ENCODE data around the gene CECR2.

Gene CECR2

DNA sequence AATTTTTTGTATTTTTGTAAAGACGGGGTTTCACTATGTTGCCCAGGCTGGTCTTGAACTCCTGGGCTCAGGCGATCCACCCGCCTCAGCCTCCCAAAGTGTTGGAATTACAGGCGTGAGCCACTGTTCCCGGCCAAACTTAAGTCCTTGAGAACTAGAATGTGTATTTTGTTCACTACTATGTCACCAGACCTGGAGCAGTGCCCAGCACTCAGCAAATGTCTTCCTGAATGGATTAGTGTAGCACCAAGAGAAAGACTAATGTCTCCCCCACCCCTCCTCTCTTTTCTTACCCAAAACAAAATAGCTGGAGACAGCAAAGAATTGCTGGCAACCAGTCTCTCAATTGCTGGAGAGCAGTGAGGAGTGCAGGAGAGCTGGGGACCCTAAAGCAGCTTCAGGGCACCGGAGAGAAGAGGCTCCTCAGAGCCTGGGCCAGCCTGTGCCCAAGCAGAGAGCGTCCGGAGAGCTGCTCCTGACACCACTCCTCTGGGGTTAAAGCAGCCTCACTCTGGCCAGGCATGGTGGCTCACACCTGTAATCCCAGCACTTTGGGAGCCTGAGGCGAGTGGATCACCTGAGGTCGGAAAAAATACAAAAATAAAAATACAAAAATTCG, 209.0 kb downstream of the CECR2 start:
- DNase-seq: no peak

DNA sequence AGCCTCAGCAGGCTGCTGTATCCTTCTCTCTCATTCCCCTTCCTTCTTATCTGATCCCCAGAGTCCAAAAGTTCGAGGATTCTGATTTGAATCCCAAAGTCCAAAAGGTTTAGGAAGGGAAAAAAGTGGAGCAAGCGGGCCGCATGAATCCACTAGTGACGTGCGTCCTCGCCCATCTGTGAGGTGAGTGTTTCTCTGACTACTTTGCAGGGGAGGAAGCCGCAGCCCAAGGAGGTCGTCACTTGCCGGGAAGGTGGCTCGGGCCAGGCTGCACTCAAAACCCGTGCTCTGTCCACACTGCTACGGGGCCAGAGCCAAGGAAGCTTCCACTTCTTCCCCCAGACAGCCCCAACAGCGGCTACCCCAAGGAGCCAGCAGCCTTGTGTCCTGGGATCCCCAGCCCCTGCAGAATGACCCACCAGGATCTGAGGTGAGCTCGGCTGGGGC, 210.3 kb downstream of the CECR2 start:
- DNase-seq: no peak

DNA sequence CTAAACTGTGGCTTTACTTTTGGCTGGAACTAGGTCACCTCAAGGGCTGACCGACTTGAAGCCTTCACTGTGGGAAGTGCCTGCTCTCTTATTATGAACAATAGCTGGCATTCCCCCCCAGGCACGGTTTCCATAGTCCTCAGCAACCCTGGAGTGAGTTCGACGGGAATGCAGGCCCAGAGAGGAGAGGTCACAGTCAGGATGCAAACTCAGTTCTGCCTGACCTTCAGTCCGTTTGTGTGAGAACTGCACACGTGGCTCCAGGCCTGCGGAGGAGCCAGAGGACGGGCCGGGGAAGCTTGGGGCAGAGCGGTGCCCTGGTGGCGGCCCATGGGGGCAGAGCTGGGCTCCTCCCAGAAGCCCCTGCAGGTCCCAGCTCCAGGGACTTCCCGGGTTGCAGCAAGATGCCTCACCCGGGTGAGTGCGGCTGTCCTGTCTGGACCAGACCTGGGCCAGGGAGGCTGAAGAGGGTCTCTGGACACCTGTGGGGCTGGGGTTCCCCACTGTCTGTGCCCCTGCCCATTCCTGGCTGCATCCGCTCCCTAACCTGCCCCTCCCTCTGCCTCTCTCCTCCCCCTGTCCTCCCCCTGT, 211.3 kb downstream of the CECR2 start:
- no peak for DNase-seq

DNA sequence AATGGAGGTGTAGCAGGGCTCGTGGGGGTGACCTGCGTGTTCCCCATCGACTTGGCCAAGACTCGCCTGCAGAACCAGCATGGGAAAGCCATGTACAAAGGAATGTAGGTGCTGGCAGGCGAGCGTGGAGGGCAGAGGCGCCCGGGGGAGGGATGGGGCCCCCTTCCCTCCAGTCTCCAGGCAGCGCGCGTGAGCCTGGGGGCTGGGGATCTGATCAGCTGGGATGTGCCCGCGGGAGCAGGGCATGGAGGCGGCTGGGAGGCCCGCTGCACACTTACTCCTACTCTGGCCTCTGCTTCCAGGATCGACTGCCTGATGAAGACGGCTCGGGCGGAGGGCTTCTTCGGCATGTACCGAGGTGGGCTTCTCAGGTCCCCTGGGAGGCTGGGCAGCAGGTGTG, 211.8 kb downstream of the CECR2 start:
- DNase-seq: no peak

DNA sequence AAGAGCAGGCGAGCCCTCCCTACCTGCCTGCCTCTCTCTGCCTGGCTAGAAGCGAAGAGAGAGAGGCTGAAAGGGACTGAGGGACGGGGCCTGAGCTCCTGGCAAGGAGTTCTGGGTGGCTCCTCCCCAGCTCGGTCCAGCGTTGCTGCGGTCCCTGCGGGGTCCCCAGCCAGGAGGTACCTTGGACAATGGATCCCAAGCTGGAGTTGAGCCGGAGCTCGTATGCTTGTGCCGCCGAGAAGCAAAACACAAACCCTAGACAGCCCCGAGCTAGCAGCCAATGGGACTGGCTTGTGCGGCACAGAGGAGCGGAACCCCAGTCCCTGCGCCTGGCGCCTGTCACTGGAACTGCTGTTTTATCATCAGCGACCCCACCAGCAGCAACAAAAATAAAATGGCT, 212.4 kb downstream of the CECR2 start:
- no peak for DNase-seq

DNA sequence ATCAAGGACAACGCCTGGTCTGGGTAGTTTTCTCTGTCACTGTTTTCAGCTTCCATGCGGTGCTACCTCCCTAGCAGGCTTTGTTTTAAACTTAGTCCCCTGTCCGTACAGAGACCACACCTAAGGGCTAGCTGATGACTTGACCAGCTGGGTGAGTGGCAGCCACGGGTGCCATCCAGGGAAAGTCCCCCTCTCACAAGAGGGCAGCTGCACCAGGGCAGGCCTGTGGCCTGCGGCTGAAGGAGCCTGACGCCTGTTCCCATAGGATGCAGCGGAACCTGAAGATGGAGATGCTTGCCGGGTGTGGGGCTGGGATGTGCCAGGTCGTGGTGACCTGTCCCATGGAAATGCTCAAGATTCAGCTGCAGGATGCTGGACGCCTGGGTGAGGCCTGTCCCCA, 213.9 kb downstream of the CECR2 start:
- DNase-seq: no peak

DNA sequence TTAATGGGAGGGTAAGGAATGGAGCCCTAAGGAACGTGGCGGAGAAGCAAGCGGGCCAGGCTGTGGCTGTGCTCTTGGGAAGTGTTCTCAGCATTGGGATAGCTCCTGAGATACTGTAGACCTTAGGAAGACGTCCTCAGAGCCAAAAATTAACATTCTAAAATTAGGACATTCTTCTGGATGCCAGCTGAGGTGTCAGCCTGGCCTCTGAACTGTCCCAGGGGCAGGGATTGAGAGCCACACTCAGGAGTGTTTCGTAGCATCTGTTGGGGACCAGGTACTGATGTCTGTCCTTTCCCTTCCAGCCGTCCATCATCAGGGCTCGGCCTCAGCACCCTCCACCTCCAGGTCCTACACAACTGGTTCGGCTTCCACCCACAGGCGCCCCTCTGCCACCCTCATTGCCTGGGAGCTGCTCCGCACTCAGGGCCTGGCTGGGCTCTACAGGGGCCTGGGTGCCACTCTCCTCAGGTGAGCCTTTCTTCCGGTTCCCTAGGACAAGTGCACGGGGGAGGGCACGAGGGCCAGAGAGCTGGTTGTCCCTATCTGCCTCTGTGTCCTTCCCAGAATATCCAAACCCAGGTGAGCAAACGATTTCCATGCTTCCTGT, 217.7 kb downstream of the CECR2 start:
- DNase-seq: no peak

DNA sequence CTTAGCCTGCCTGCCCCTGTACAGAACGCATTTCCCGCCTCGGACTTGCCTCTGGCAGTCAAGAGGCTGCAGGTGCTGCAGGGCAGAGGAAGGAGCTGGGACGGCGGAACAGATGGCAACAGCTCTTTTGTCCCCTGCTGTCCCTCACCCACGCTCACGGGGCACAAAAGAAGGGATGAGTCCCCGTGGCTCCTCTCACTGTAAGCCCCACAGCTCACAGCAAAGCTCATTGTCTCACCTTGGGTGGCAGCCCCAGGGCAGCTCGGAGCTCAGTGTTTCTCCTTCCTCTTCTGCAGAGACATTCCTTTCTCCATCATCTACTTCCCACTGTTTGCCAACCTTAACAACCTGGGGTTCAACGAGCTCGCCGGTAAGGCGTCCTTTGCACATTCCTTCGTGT, 218.4 kb downstream of the CECR2 start:
- no peak for DNase-seq

DNA sequence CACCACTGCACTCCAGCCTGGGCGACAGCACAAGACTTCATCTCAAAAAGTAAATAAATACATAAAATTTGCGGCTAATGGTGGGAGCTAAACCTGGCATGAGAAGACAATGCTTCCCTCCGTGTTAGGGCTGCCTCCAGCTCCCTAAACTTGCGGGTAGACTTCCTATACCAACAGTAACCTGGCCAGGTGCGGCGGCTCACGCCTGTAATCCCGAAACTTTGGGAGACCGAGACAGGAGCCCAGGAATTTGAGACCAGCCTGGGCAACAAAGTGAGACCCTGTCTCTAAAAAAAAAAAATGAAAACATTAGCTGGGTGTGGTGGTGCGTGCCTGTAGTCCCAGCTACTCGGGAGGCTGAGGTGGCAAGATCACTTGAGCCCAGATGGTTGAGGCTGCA, 219.3 kb downstream of the CECR2 start:
- no peak for DNase-seq

DNA sequence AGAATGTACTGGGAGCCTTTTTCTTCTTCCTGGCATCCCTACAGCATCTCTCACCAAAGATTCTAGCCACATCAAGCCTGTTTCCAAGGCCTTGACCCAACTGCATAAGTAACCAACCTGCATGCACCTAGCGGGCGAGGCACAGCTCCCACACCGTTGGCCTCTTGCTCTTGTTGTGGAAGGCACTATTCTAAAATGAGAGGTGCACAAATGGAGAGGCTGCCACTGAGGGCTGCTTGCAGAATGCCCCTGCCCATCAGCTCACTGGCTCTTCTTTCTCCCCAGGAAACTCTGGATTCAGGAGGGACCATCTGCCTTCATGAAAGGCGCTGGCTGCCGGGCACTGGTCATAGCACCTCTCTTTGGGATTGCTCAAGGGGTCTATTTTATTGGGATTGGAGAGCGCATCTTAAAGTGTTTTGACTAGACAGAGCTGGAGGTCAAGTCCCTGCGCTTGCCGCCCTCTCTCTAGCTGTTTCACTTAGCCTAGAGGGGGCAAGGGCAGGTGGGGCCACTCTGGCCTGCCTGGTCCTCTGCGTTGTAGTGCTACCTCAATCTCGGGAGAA, 220.6 kb downstream of the CECR2 start:
- no peak for DNase-seq

DNA sequence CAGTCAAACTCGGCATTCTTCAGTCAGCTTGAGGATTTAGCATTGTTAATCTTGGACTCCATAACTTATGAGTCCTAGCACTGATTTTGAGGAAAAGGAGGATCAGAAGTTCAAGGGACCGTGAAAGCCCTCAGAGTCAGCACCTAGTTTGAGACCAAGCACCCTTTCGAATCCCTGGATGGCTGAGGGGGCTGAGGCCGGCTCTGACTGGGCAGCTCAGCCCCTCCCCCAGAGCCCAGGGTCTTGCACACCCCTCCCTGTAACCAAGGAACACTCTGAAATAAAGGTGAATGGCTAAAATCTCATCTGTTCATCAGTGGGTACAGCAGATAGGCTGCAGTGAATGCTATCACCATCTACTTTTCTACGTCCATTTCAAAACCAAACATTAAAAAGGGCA, 221.3 kb downstream of the CECR2 start:
- DNase-seq: no peak

DNA sequence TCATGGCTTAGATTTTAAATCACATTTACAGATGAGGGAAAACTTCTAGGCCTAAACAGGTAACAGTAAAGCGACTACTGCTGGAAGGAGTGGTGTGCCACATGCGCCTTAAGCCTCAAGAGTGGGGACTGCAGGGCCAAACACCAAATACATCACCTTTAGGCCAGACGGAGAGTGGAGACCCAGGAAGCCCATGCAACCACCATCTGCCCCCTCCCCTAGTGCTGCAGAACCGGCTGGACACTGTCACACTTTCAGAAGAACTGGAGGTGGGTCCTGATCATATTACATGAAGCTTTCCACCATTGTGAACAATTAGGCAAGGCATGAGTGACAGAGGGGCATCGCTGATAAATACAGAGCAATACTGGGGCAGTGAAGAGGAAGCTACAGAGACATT, 222.9 kb downstream of the CECR2 start:
- DNase-seq: no peak

DNA sequence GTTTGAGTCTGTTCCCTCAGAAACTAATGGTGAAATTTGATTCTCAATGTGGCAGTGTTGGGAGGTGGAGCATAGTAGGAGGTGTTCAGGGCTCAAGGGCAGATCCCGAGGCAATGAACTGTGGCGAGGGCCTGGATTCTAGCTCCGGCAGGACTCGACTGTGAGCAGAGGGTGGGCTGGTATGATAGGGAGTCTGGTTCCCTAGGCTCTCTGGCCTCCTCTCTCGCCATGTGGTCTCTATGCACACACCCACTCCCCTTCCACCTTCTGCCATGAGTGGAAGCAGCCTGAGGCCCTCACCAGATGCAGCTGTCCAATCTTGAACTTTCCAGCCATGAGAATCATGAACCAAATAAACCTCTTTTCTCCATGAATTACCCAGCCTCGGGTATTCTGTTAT, 227.0 kb downstream of the CECR2 start:
- no peak for DNase-seq

DNA sequence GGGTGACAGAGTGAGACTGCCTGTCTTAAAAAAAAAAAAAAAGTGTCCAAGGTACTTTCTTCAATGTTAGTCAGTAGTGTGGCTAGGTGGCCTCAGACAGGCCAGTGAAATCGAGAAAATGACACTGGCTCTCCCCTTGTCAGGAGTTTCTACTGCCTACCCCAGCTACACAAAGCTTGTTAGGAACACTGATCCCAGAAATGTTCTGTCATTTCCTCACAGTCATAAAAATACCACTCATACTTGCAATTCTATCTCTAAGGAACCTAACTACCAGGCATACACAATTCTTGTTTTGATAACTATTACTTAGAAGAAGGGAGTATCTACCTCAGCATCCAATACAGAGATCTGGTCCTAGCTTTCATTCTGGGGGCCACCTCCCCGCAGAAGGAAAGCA, 228.0 kb downstream of the CECR2 start:
- no peak for DNase-seq

DNA sequence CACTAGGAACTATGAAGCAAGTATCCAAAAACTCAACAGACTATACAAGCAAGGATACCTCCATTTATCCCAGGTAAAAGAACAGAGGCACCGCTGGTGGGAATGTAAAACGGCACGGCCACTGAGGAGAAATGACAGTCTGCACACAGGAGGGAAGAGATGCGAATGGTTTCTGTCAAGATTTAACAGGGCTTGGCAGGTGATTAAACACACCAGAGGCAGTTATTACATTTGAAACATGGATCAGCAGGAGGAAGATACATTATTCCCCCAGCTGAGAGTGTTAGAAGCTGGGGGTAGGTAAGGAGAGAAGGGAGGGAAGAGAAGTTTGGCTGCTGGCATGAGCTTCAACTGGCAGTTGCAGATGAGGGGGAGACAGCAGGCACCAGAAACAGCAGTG, 229.1 kb downstream of the CECR2 start:
- DNase-seq: no peak

DNA sequence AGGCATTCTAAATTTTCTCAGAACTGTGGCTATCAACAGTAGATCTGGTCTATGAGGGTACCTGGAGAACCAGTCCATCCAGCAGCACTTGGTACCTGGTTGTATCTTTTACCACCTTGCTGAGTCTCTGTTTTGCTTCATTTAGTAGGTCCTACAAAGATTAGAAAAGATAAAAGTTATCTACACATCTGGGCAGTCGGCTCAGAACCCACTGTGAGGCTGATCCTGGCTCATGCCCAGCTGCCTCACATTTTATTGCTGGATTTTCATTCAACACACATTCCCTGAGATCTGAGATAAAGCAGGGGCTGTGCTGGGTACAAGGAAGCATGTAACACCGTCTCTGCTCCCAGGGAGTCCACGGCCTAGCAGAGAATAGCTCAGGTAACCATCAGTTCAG, 231.8 kb downstream of the CECR2 start:
- no peak for DNase-seq

DNA sequence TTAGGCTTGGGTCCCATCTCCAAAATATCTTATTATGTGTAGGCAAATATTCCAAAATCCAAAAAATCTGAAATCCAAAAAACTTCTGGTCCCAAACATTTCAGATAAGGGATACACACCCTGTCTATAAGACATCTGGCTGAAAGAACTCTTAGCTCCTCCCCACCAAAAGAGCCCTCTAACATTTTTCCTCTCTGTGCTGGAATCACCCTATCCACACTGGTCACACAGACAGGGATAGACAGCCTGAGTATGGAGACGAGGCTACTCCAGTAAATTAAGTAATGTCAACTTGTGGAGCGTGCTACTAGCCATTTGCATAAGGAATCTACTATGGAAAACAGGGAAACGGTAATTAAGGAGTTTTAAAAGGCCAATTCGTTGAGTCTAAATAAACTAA, 234.4 kb downstream of the CECR2 start:
- DNase-seq: no peak

DNA sequence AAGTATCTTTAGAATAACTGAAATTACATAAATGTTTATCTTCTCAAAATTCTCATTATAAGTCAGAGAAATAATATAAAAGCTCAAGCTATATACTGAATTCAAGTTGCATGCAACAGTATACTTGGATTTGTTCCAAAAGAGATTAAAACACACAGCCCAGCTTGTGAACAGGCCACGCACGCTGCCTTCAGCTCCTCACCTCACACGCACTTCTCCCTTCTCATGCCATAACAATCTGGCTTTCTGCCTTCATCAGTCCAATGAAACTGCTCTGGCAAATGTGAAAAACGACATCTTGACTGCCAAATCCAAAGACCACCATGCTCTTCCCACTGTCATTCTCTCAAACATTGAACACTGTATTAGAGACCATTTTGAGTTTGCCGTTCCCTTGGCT, 237.2 kb downstream of the CECR2 start:
- DNase-seq: no peak
